ENCODE measurements around the gene HLA-DRA. TPM values are rescaled to one million over a fixed set of nuclear protein-coding genes. Genes with fewer than 3 reads are reported as not detected.

The HLA-DRA gene
- total RNA-seq, 1 experiment from 2014 or later, result 283 TPM

DNA sequence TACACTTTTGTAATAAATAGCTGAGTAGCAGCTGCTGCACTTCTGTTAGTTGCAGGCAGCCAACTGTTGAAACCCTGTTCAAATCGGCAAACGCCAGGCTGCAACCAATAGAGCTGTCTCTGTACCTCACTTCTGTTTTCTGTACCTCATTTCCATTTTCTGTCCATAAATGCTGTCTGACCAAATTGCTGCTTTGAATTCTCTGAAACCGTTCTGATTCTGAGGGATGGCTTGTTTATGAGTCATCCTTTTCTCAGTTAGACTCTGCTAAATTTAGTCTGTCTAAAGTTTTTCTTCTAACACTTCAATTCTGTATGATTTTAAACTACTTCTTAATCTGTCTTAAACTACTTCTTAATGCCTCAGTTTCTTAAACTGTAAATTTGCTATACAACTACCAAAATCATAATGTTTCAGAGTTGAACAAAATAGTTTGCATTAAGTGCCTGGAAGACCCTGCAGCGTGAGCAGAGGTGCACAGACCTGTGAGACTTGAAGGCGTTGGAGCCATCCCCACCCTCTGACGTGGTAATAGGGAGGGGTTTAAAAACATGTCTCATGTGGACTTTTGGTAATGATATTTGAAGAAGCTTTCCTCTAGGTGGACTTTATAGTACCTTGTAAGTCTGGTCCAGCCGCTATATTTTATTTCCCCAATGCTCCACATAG lies 42.3 kb upstream of the HLA-DRA start:
- Mint-ChIP-seq H3K27ac (ENCODE audit: unreplicated experiment) (no peak overlapping the region), H3K4me1 (ENCODE audit: low read depth, unreplicated experiment) (no peaks in the 10 kb centered on the region), H3K36me3 (ENCODE audit: insufficient read depth, unreplicated experiment) (no peaks in the 10 kb centered on the region), H3K4me3 (ENCODE audit: low read depth, unreplicated experiment) (no peak overlapping the region), H3K9me3 (ENCODE audit: low read depth, unreplicated experiment) (no peaks in the 10 kb centered on the region), H3K27me3 (ENCODE audit: unreplicated experiment) (peaks cover 97% of the 10 kb centered on the region)
- intact Hi-C loops (cut with micrococcal nuclease; ENCODE audit: unreplicated experiment), result no loop called here
- BruUV-seq (replicated peaks), result no TSS peak
- CTCF ChIA-PET, result interaction anchor here (1.2 kb wide), 1 partner anchor 471 kb away, joined by 3 read pairs; no protein-coding TSS in a partner anchor
- TF ChIP-seq, protein P1, sequence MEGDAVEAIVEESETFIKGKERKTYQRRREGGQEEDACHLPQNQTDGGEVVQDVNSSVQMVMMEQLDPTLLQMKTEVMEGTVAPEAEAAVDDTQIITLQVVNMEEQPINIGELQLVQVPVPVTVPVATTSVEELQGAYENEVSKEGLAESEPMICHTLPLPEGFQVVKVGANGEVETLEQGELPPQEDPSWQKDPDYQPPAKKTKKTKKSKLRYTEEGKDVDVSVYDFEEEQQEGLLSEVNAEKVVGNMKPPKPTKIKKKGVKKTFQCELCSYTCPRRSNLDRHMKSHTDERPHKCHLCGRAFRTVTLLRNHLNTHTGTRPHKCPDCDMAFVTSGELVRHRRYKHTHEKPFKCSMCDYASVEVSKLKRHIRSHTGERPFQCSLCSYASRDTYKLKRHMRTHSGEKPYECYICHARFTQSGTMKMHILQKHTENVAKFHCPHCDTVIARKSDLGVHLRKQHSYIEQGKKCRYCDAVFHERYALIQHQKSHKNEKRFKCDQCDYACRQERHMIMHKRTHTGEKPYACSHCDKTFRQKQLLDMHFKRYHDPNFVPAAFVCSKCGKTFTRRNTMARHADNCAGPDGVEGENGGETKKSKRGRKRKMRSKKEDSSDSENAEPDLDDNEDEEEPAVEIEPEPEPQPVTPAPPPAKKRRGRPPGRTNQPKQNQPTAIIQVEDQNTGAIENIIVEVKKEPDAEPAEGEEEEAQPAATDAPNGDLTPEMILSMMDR (IDR thresholded peaks at IDR 0.05; ENCODE audit: unreplicated experiment), result no peak
- no peak for DNase-seq

DNA sequence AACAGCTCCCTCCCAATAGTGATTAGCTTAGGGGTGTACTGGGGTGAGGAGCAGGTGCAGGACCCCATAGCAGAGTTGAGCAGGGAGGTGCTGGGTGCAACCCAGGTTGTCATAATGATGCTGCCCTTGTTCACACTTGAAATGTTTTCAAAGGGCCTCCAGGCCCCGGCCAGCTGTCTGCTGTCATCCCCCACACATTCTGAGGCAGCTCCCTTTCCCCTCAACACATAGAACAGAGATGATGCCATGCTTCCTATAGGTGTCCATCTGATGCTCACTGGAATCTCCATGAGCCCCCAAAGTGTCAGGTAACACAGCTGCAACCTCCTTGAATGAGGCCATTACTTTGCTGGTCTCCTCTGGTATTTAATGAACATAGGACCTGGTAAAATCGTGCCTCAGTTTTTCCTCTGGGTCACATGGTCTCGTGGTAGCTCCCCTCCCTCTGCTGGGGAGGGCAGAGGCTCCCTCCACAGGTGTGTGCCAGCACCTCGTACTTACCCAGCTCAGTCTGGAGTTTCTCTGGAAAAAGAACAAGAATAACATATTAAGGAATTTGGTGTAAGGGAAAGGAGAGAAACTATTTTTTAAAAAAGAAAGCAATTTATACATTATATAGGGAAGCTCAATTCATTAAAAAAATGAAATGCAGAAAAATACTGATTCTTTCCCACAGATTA lies 38.3 kb upstream of the HLA-DRA start:
- CTCF ChIA-PET, result interaction anchor here (0.7 kb wide), 1 partner anchor 181 kb away, joined by 3 read pairs; no protein-coding TSS in a partner anchor
- no peak overlapping the region for H3K27ac Mint-ChIP-seq (ENCODE audit: unreplicated experiment)
- H3K9me3 Mint-ChIP-seq (ENCODE audit: low read depth, unreplicated experiment), result no peaks in the 10 kb centered on the region
- no peaks in the 10 kb centered on the region for H3K36me3 Mint-ChIP-seq (ENCODE audit: insufficient read depth, unreplicated experiment)
- intact Hi-C loops (cut with micrococcal nuclease; ENCODE audit: unreplicated experiment), result no loop called here
- no peak for DNase-seq
- TF ChIP-seq, protein P1 (IDR thresholded peaks at IDR 0.05; ENCODE audit: unreplicated experiment), result no peak
- H3K27me3 Mint-ChIP-seq (ENCODE audit: unreplicated experiment), result peaks cover 95% of the 10 kb centered on the region
- no peaks in the 10 kb centered on the region for H3K4me1 Mint-ChIP-seq (ENCODE audit: low read depth, unreplicated experiment)
- H3K4me3 Mint-ChIP-seq (ENCODE audit: low read depth, unreplicated experiment), result no peak overlapping the region
- BruUV-seq (replicated peaks), result no TSS peak

DNA sequence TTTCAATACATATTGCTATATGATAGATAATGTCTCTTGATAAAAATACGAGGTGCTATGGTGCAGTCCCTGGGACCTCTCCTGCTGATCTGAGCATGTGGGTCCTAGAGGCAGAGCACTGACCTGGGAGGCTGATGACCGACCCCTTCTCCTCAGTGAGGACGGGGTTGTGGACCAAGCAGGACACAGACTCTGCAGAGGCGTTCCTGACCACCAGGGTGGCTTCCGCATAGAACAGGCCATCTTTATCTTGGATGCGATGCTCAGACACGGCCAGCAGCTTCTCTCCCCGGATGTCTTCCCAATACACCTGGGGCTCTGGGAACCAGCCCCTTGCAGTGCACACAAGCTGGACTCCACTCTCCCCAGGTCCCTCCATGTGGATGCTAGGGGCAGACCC lies 36.9 kb upstream of the HLA-DRA start:
- DNase-seq, result no peak
- BruUV-seq (replicated peaks), result no TSS peak
- Mint-ChIP-seq H3K27me3 (ENCODE audit: unreplicated experiment) (peaks cover 96% of the 10 kb centered on the region), H3K9me3 (ENCODE audit: low read depth, unreplicated experiment) (no peaks in the 10 kb centered on the region), H3K4me3 (ENCODE audit: low read depth, unreplicated experiment) (no peak overlapping the region), H3K36me3 (ENCODE audit: insufficient read depth, unreplicated experiment) (no peaks in the 10 kb centered on the region), H3K27ac (ENCODE audit: unreplicated experiment) (no peak overlapping the region), H3K4me1 (ENCODE audit: low read depth, unreplicated experiment) (no peaks in the 10 kb centered on the region)
- intact Hi-C loops (cut with micrococcal nuclease; ENCODE audit: unreplicated experiment), result no loop called here
- CTCF ChIA-PET, result no interaction called here
- TF ChIP-seq, protein P1 (IDR thresholded peaks at IDR 0.05; ENCODE audit: unreplicated experiment), result no peak

DNA sequence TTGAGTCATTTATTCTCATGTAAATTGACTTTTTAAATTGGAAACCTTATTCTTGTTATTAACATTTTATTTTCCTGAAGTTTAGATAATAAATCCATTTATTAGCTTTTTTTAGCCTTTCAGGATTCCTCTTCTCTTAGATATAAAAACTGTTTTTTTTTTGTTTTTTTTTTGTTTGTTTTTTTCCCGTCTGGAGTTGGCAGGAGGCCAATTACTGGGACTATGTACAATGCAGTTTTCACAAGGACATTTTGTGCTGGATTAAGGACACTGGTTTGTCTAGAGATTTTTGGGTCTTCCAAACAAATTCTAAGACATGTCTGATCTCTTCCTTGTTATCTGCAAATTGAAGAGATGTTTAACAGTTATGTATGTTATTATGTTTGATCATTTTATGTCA lies 34.0 kb upstream of the HLA-DRA start:
- no peaks in the 10 kb centered on the region for H3K9me3 Mint-ChIP-seq (ENCODE audit: low read depth, unreplicated experiment)
- no peak overlapping the region for H3K27ac Mint-ChIP-seq (ENCODE audit: unreplicated experiment)
- TF ChIP-seq, protein P1 (IDR thresholded peaks at IDR 0.05; ENCODE audit: unreplicated experiment), result no peak
- CTCF ChIA-PET, result interaction anchor here (1.6 kb wide), 1 partner anchor 295 kb away, joined by 6 read pairs; no protein-coding TSS in a partner anchor
- H3K27me3 Mint-ChIP-seq (ENCODE audit: unreplicated experiment), result peaks cover 87% of the 10 kb centered on the region
- DNase-seq, result no peak
- intact Hi-C loops (cut with micrococcal nuclease; ENCODE audit: unreplicated experiment), result no loop called here
- H3K36me3 Mint-ChIP-seq (ENCODE audit: insufficient read depth, unreplicated experiment), result no peaks in the 10 kb centered on the region
- no TSS peak for BruUV-seq (replicated peaks)
- no peaks in the 10 kb centered on the region for H3K4me1 Mint-ChIP-seq (ENCODE audit: low read depth, unreplicated experiment)
- no peak overlapping the region for H3K4me3 Mint-ChIP-seq (ENCODE audit: low read depth, unreplicated experiment)
